ENCODE data around the gene SLC15A4. TPM values are rescaled to one million over a fixed set of nuclear protein-coding genes. Genes with fewer than 3 reads are reported as not detected.

SLC15A4 gene
- polyA plus RNA-seq, 3 donors, result 5.4 to 46.6 (median 14.8) TPM

GRCh38 chr12:128763395-128763794, 60.4 kb downstream of the SLC15A4 start:
- H3K9ac ChIP-seq (ENCODE audit: insufficient read depth, low read length, poor library complexity, severe bottlenecking), result no peak overlapping the region
- H3K4me2 ChIP-seq (replicated peaks; ENCODE audit: extremely low read depth, low read length, poor library complexity, severe bottlenecking), result no peak overlapping the region
- H3K9me3 Mint-ChIP-seq, result peaks cover 0 to 6% (median 0%) of the 10 kb centered on the region in 7 donors
- no peaks in the 10 kb centered on the region for H4K20me1 ChIP-seq (ENCODE audit: insufficient read depth, low read length)
- 84% methylated on average over 9 of the region's 9 CpGs for WGBS (ENCODE audit: insufficient coverage)
- no peak overlapping the region for H3K4me3 ChIP-seq (replicated peaks in 1 of 3; ENCODE audit: low read depth in 2 of 3, low read length in 3 of 3)
- no peaks in the 10 kb centered on the region for H3K9me3 ChIP-seq (replicated peaks in 1 of 2; ENCODE audit: control insufficient read depth in 1 of 2, insufficient read depth in 1 of 2, low read length in 2 of 2)
- H3K36me3 ChIP-seq (replicated peaks in 1 of 2; ENCODE audit: control insufficient read depth in 1 of 2, insufficient read depth in 2 of 2, low read length in 2 of 2), result no peaks in the 10 kb centered on the region
- H3K4me1 Mint-ChIP-seq, result no peaks in the 10 kb centered on the region
- H3K79me2 ChIP-seq (ENCODE audit: insufficient read depth, low read length), result no peaks in the 10 kb centered on the region
- no peak overlapping the region for H3K4me3 Mint-ChIP-seq
- H3K27me3 ChIP-seq (ENCODE audit: control insufficient read depth in 2 of 2, insufficient read depth in 2 of 2, low read length in 2 of 2), result peaks cover 2 to 19% of the 10 kb centered on the region in 2 donors
- no peaks in the 10 kb centered on the region for H3K4me1 ChIP-seq (ENCODE audit: control insufficient read depth in 1 of 2, insufficient read depth in 2 of 2, low read length in 2 of 2)
- H3K36me3 Mint-ChIP-seq, result no peaks in the 10 kb centered on the region
- H3K27ac Mint-ChIP-seq, result no peak overlapping the region
- intact Hi-C loops (cut with micrococcal nuclease), result no loop called here
- H2AFZ ChIP-seq (ENCODE audit: insufficient read depth, low read depth, low read length, poor library complexity, severe bottlenecking), result no peak overlapping the region
- no peak overlapping the region for H3K27ac ChIP-seq (ENCODE audit: low read depth in 1 of 2, low read length in 2 of 2)
- TF ChIP-seq, protein P1, sequence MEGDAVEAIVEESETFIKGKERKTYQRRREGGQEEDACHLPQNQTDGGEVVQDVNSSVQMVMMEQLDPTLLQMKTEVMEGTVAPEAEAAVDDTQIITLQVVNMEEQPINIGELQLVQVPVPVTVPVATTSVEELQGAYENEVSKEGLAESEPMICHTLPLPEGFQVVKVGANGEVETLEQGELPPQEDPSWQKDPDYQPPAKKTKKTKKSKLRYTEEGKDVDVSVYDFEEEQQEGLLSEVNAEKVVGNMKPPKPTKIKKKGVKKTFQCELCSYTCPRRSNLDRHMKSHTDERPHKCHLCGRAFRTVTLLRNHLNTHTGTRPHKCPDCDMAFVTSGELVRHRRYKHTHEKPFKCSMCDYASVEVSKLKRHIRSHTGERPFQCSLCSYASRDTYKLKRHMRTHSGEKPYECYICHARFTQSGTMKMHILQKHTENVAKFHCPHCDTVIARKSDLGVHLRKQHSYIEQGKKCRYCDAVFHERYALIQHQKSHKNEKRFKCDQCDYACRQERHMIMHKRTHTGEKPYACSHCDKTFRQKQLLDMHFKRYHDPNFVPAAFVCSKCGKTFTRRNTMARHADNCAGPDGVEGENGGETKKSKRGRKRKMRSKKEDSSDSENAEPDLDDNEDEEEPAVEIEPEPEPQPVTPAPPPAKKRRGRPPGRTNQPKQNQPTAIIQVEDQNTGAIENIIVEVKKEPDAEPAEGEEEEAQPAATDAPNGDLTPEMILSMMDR (IDR thresholded peaks at IDR 0.05), result no peak
- peaks cover 19 to 43% (median 20%) of the 10 kb centered on the region in 3 donors for H3K27me3 Mint-ChIP-seq (ENCODE audit: low read depth in 3 of 3)
- no peak for DNase-seq

GRCh38 chr12:128761379-128761790, 62.4 kb downstream of the SLC15A4 start:
- Mint-ChIP-seq H3K27ac (no peak overlapping the region), H3K36me3 (no peaks in the 10 kb centered on the region), H3K27me3 (ENCODE audit: low read depth in 3 of 3) (peaks cover 10 to 27% (median 13%) of the 10 kb centered on the region in 3 donors), H3K9me3 (peaks cover 0 to 4% (median 1%) of the 10 kb centered on the region in 7 donors), H3K4me1 (no peaks in the 10 kb centered on the region), H3K4me3 (no peak overlapping the region)
- TF ChIP-seq, protein P1 (IDR thresholded peaks at IDR 0.05), result no peak
- Histone ChIP-seq H3K79me2 (ENCODE audit: insufficient read depth, low read length) (no peaks in the 10 kb centered on the region), H3K9me3 (replicated peaks in 1 of 2; ENCODE audit: control insufficient read depth in 1 of 2, insufficient read depth in 1 of 2, low read length in 2 of 2) (no peaks in the 10 kb centered on the region), H3K27ac (ENCODE audit: low read depth in 1 of 2, low read length in 2 of 2) (no peak overlapping the region), H3K27me3 (ENCODE audit: control insufficient read depth in 2 of 2, insufficient read depth in 2 of 2, low read length in 2 of 2) (peaks cover 0 to under 1% of the 10 kb centered on the region in 2 donors), H2AFZ (ENCODE audit: insufficient read depth, low read depth, low read length, poor library complexity, severe bottlenecking) (no peak overlapping the region), H3K9ac (ENCODE audit: insufficient read depth, low read length, poor library complexity, severe bottlenecking) (no peak overlapping the region), H3K4me1 (ENCODE audit: control insufficient read depth in 1 of 2, insufficient read depth in 2 of 2, low read length in 2 of 2) (no peaks in the 10 kb centered on the region), H3K36me3 (replicated peaks in 1 of 2; ENCODE audit: control insufficient read depth in 1 of 2, insufficient read depth in 2 of 2, low read length in 2 of 2) (no peaks in the 10 kb centered on the region), H3K4me2 (replicated peaks; ENCODE audit: extremely low read depth, low read length, poor library complexity, severe bottlenecking) (no peak overlapping the region), H3K4me3 (replicated peaks in 1 of 3; ENCODE audit: low read depth in 2 of 3, low read length in 3 of 3) (no peak overlapping the region), H4K20me1 (ENCODE audit: insufficient read depth, low read length) (no peaks in the 10 kb centered on the region)
- intact Hi-C loops (cut with micrococcal nuclease), result no loop called here
- no peak for DNase-seq
- WGBS (ENCODE audit: insufficient coverage), result no CpG with 5 or more reads among the region's 4 CpGs

Measured in CD14-positive monocyte (primary cell).